NK-92 (cell line): ENCODE results near the gene PLA2G4E.

Source experiments
- DNase-seq: peaks from one replicate; lab custom pipeline; 2025; ENCODE audit not compliant: unreplicated experiment; lab: John Stamatoyannopoulos, UW

PLA2G4E gene

GRCh38 chr15:42056934-42057798, 36.3 kb upstream of the PLA2G4E start:
- no peak for DNase-seq

- no peak for DNase-seq
Observed at GRCh38 chr15:42053914-42054313, 33.1 kb upstream of the PLA2G4E start.

GRCh38 chr15:42053010-42053409, 32.2 kb upstream of the PLA2G4E start:
- no peak for DNase-seq

- DNase-seq = no peak
Observed at GRCh38 chr15:42050484-42051255, 29.8 kb upstream of the PLA2G4E start.

- DNase-seq = no peak
Observed at GRCh38 chr15:42048821-42049200, 28.0 kb upstream of the PLA2G4E start.

GRCh38 chr15:42048080-42048820, 27.4 kb upstream of the PLA2G4E start:
- DNase-seq = no peak

GRCh38 chr15:42046597-42046996, 25.8 kb upstream of the PLA2G4E start:
- DNase-seq = no peak

- no peak for DNase-seq
Observed at GRCh38 chr15:42045211-42045615, 24.4 kb upstream of the PLA2G4E start.

GRCh38 chr15:42042602-42043400, 22.0 kb upstream of the PLA2G4E start:
- no peak for DNase-seq

GRCh38 chr15:42038401-42038800, 17.6 kb upstream of the PLA2G4E start:
- DNase-seq = no peak

- no peak for DNase-seq
Observed at GRCh38 chr15:42037656-42038055, 16.8 kb upstream of the PLA2G4E start.

- no peak for DNase-seq
Observed at GRCh38 chr15:42036966-42037365, 16.1 kb upstream of the PLA2G4E start.

GRCh38 chr15:42036112-42036905, 15.5 kb upstream of the PLA2G4E start:
- DNase-seq = no peak

GRCh38 chr15:42035435-42035761, 14.6 kb upstream of the PLA2G4E start:
- no peak for DNase-seq

- DNase-seq = no peak
Observed at GRCh38 chr15:42034628-42035434, 14.0 kb upstream of the PLA2G4E start.

- DNase-seq = no peak
Observed at GRCh38 chr15:42033214-42033873, 12.5 kb upstream of the PLA2G4E start.

GRCh38 chr15:42032376-42033213, 11.8 kb upstream of the PLA2G4E start:
- no peak for DNase-seq
